ENCODE measurements around the gene NUDT16L1.

DNA sequence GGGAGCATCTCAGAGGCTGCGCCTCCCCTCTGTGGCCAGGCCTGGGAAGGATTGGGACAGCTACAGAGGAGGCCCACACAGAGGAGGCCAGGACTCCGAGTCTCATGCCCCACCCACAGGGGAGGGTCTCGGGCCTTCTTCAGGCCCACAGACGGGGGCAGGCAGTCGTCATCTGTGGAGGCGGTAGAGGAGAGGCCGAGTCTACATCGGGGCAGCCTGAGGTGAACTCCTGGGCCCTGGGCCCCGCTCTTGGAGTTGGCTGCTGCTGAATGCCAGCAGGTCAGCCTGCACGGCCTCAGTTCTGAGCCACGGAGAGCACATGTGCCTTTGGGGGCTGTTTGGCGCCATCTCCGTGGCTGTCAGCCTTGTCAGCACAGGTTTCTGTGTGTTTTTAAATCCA lies 8.1 kb upstream of the NUDT16L1 start:
- TF ChIP-seq, protein P1, sequence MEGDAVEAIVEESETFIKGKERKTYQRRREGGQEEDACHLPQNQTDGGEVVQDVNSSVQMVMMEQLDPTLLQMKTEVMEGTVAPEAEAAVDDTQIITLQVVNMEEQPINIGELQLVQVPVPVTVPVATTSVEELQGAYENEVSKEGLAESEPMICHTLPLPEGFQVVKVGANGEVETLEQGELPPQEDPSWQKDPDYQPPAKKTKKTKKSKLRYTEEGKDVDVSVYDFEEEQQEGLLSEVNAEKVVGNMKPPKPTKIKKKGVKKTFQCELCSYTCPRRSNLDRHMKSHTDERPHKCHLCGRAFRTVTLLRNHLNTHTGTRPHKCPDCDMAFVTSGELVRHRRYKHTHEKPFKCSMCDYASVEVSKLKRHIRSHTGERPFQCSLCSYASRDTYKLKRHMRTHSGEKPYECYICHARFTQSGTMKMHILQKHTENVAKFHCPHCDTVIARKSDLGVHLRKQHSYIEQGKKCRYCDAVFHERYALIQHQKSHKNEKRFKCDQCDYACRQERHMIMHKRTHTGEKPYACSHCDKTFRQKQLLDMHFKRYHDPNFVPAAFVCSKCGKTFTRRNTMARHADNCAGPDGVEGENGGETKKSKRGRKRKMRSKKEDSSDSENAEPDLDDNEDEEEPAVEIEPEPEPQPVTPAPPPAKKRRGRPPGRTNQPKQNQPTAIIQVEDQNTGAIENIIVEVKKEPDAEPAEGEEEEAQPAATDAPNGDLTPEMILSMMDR (IDR thresholded peaks at IDR 0.05): no peak
- TF ChIP-seq POLR2A (IDR thresholded peaks at IDR 0.05): no peak
